ENCODE data around the gene EYS. TPM values are rescaled to one million over a fixed set of nuclear protein-coding genes. Genes with fewer than 3 reads are reported as not detected.

Gene EYS
- total RNA-seq, 1 experiment from 2014 or later = not detected

DNA sequence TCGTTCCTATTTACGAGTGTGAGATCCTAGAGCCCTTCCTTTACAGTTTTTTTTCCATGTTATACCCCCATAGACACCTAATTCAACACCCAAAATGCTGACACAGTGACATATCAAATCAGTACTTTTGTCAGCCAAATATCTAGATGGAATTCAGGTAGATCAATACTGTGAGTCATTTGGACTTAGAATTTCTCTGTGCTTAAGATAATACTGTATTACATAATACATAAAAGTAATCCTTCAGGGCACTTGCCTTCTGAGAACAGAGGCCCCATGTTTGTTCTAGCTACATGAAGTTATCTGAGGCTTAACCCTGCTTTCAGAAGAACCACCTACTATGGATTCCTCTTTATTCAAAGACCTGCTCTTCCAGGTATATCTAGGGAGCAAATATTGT is 1448.3 kb downstream of the EYS start:
- no peak overlapping the region for H4K5ac ChIP-seq (ENCODE audit: insufficient read length, low read depth, low read length)
- no peaks in the 10 kb centered on the region for H3K79me1 ChIP-seq (ENCODE audit: insufficient read depth, low read depth, low read length, poor library complexity, severe bottlenecking)
- no peak overlapping the region for H2BK20ac ChIP-seq (ENCODE audit: low read depth, low read length, poor library complexity, severe bottlenecking)
- no peak overlapping the region for H3K56ac ChIP-seq (ENCODE audit: insufficient read length, low read depth, low read length)
- H3K9me3 ChIP-seq (ENCODE audit: control insufficient read depth, low read depth, low read length) = no peaks in the 10 kb centered on the region
- no CpG with 5 or more reads among the region's 2 CpGs for WGBS (ENCODE audit: extremely low coverage, insufficient read length, low lambda C conversion rate)
- no peak for DNase-seq
- no peaks in the 10 kb centered on the region for H4K20me1 ChIP-seq (ENCODE audit: control insufficient read depth, insufficient read depth, insufficient read length)
- Mint-ChIP-seq H3K27me3 (ENCODE audit: low read depth) (no peaks in the 10 kb centered on the region), H3K27ac (no peak overlapping the region), H3K36me3 (ENCODE audit: insufficient read depth in 1 of 3, low read depth in 3 of 3) (no peaks in the 10 kb centered on the region), H3K4me1 (peaks cover 31 to 33% of the 10 kb centered on the region in 2 experiments), H3K9me3 (no peaks in the 10 kb centered on the region), H3K4me3 (no peak overlapping the region)
- H2BK15ac ChIP-seq (ENCODE audit: low read depth, low read length) = no peak overlapping the region
- H2BK12ac ChIP-seq (ENCODE audit: insufficient read length, low read depth, low read length) = no peak overlapping the region
- H4K91ac ChIP-seq (ENCODE audit: insufficient read length, low read depth, low read length) = no peak overlapping the region
- no peak overlapping the region for H2BK120ac ChIP-seq (ENCODE audit: low read depth, low read length, poor library complexity, severe bottlenecking)
- H3K79me2 ChIP-seq (ENCODE audit: insufficient read depth, low read length) = no peaks in the 10 kb centered on the region
- H3K27ac ChIP-seq (ENCODE audit: insufficient read length, low read depth, low read length) = no peak overlapping the region
- no peak overlapping the region for H3K4ac ChIP-seq (ENCODE audit: low read depth, low read length)
- H4K8ac ChIP-seq (replicated peaks; ENCODE audit: insufficient read length, low read depth, low read length) = no peak overlapping the region
- H3K4me1 ChIP-seq (ENCODE audit: insufficient read depth, low read length) = no peaks in the 10 kb centered on the region; the same call in 1 of the 2 replicates
- no peak overlapping the region for H3K4me2 ChIP-seq (ENCODE audit: insufficient read depth, insufficient read length, low read length)
- H3K23me2 ChIP-seq (ENCODE audit: insufficient read length, low read depth, low read length, poor library complexity, severe bottlenecking) = no peaks in the 10 kb centered on the region
- no peak overlapping the region for H3K14ac ChIP-seq (ENCODE audit: insufficient read depth, low read length)
- no peak overlapping the region for H2AK5ac ChIP-seq (ENCODE audit: insufficient read length, low read length)
- no peak overlapping the region for H3T11ph ChIP-seq (ENCODE audit: low read length)
- no peak overlapping the region for H2AFZ ChIP-seq (ENCODE audit: low read length)
- TF ChIP-seq, protein P1, sequence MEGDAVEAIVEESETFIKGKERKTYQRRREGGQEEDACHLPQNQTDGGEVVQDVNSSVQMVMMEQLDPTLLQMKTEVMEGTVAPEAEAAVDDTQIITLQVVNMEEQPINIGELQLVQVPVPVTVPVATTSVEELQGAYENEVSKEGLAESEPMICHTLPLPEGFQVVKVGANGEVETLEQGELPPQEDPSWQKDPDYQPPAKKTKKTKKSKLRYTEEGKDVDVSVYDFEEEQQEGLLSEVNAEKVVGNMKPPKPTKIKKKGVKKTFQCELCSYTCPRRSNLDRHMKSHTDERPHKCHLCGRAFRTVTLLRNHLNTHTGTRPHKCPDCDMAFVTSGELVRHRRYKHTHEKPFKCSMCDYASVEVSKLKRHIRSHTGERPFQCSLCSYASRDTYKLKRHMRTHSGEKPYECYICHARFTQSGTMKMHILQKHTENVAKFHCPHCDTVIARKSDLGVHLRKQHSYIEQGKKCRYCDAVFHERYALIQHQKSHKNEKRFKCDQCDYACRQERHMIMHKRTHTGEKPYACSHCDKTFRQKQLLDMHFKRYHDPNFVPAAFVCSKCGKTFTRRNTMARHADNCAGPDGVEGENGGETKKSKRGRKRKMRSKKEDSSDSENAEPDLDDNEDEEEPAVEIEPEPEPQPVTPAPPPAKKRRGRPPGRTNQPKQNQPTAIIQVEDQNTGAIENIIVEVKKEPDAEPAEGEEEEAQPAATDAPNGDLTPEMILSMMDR (conservative IDR thresholded peaks at IDR 0.05) = no peak
- no peak overlapping the region for H2BK5ac ChIP-seq (ENCODE audit: insufficient read length, low read length)
- H3K23ac ChIP-seq (ENCODE audit: insufficient read length, low read depth, low read length) = no peak overlapping the region
- H3K27me3 ChIP-seq (ENCODE audit: insufficient read depth, low read length) = no peaks in the 10 kb centered on the region
- no peak overlapping the region for H3K18ac ChIP-seq (ENCODE audit: insufficient read length, low read depth, low read length)
- no peak overlapping the region for H3K9ac ChIP-seq (ENCODE audit: extremely low read depth, insufficient read length, low read length)
